ENCODE results near the gene EDN1. TPM values are rescaled to one million over a fixed set of nuclear protein-coding genes. Genes with fewer than 3 reads are reported as not detected.
A peak's percentile ranks its signal among the peaks of the same experiment; 100 is the strongest.

The EDN1 gene
- total RNA-seq, result 5.9 TPM
- long read RNA-seq, partial matches to known transcripts, result 1 of 6 reads
- long read RNA-seq, other reads (novel, unspliced or antisense), result 2 of 6 reads

GRCh38 chr6:12289933-12290820 lies at the start of gene EDN1:
Gene EDN1, plus strand, starts transcription at chr6:12290361. Its CDS starts 269 bp downstream, at chr6:12290630.
- intact Hi-C loops (cut with DNase I), result loop anchor here (5.0 kb wide), 2 partner anchors 297 to 633 kb away; no protein-coding TSS in a partner anchor
- peak; percentile 90 for DNase-seq (ENCODE audit: low spot score)

- intact Hi-C loops (cut with DNase I), result no loop called here
- DNase-seq (ENCODE audit: low spot score), result no peak
Measured at GRCh38 chr6:12241493-12242175, 48.5 kb upstream of the EDN1 start.

DNA sequence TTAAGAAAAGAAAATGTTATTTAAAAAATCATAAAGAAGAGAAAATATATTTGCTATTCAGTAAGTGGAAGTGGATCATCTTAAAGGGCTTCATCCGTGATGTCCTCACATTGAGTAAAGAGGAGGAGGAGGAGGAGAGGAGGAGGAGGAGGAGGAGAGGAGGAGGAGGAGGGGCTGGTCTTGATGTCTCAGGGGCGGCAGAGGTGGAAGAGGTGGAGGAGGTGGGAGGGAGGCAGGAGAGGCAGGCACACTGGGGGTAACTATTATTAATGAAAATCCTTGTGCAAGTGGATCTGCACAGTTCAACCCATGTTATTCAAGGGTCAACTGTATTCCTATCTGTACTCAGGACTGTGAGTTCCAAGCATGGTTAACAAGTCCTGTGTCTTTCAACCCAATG lies 47.0 kb upstream of the EDN1 start:
- intact Hi-C loops (cut with DNase I), result no loop called here
- no peak for DNase-seq (ENCODE audit: low spot score)

DNA sequence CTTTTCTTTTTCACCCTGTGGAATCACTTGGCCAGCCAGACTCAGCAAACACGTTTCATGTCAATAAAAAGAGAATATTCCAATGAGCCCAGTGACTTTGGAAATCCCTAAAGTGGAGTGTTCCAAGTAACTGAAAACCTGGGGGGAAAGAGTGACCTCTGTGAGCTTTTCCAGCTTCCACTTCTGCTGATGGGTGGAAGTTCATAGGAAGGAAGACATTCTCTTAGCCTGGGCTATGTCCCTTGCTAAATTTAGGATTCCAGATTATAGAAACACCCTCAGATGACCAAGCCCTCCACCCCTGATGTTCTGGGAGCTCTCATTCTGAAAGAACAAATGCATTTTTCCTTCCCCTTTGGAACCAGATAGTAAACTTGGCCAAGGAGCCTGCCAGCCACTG lies 44.8 kb upstream of the EDN1 start:
- intact Hi-C loops (cut with DNase I), result no loop called here
- no peak for DNase-seq (ENCODE audit: low spot score)

DNA sequence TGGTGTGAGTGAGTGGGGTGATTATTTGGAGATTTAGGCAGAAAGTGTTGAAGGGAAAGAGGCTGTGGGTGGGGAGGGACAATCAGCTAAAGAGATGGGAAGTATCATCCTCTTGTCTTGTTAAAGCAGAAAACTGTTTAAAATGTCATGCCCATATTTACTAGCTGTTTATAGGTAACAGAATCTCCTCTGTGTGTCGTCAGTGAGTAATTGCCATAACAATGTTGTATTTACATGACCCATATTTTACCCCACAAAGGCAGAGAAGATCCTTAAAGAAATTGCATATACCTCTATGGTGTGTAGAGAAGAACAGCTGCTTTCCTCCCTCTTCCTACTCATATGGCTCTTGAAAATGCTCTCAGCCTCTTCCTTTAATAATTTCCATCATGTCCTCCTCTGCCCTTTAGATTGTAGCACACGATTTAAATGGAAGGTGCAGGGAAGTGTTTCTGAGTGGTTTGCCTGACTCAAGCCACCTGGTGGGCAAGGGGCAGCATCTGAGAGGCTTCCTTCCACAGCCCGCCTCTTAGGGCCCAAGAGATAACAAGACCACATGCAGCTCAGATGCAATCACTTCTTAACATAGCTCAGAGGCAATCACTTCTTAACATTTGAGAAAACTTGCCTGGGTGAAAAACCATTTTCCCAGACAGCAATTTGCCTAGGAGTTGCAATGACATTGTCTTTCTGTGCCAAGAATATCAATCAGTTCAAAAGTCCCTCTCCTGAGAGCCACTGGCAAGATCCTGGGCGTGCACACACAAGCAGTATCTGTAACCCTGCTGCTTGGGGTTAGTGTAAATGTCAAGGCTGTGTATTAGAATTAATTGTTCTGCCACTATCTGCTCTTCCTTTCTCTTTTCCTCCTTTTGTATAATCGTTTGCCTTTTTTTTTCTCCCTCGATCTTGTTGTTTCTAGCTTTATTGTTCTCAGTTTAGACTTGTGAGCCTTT lies 44.1 kb upstream of the EDN1 start:
- no peak for DNase-seq (ENCODE audit: low spot score)
- intact Hi-C loops (cut with DNase I), result no loop called here

DNA sequence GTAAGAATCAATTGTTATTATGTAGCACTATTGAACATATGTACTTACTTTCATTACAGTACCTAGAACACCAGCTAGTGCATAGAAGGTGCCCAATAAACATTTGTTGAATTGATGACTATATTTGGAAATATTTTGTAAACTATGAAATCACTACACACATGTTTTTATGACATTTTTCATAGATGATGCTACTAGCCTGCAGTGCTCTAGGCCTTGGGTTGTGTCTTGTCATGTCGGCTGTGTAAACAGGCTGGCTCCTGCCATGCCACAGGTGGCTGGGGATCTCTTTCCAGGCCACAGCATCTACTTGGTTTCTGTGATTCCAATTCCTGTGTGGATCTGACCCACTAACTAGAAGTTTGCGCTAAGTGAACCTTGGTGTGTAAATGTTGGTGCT lies 43.3 kb upstream of the EDN1 start:
- no peak for DNase-seq (ENCODE audit: low spot score)
- intact Hi-C loops (cut with DNase I), result no loop called here

- DNase-seq (ENCODE audit: low spot score), result no peak
- intact Hi-C loops (cut with DNase I), result no loop called here
Measured at GRCh38 chr6:12249541-12250382, 40.4 kb upstream of the EDN1 start.

DNA sequence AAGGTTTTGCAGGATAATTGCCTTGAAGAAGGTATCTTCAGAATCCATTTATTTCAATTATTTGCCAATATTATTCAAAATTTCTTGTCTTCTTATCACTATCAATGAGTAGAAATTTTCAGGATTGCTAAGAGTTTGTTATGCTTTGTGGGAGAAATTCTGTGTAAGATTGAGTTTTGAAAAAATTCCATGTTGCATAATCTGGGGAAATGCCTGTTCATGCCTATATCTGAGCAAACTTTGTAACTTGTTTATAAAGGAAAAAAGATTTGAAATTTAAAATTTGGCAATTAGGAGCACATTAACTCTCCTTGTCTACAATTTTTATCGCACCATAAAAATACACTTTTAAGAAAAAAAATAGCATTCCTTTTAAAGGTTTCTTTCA lies 39.8 kb upstream of the EDN1 start:
- intact Hi-C loops (cut with DNase I), result no loop called here
- no peak for DNase-seq (ENCODE audit: low spot score)

DNA sequence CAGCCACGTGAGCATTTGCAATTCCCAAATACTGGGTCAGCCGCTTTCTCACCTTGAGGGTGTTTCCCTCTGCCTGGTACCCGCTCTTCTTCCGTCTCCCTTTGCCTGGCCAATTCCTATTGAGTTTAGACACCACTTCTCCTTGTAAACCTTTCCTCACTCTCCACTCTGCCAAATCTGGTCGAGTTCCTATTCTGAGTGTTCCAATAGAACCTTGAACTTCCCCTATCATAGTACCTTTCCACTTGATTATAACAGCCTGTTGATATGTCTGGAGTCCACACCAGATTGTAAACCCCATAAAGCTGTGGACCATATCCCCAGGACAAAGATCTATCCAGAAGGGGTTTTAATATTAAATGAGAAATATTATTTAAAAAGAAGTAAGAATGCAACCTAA lies 36.0 kb upstream of the EDN1 start:
- intact Hi-C loops (cut with DNase I), result no loop called here
- DNase-seq (ENCODE audit: low spot score), result no peak

DNA sequence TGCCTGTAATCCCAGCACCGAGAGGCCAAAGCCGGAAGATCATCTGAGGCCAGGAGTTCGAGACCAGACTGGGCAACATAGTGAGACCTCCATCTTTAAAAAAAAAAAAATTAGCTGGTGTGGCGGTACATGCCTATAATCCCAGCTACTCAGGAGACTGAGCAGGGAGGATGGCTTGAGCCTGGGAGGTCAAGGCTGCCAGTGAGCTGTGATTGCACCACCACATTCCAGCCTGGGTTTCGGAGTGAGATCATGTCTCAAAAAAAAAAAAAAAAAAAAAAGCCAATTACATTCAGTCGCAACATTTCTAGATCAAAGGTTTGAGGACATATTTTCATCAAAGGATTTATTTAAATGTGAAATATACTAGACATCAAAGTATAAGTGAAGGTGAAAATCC lies 32.0 kb upstream of the EDN1 start:
- no peak for DNase-seq (ENCODE audit: low spot score)
- intact Hi-C loops (cut with DNase I), result no loop called here

DNA sequence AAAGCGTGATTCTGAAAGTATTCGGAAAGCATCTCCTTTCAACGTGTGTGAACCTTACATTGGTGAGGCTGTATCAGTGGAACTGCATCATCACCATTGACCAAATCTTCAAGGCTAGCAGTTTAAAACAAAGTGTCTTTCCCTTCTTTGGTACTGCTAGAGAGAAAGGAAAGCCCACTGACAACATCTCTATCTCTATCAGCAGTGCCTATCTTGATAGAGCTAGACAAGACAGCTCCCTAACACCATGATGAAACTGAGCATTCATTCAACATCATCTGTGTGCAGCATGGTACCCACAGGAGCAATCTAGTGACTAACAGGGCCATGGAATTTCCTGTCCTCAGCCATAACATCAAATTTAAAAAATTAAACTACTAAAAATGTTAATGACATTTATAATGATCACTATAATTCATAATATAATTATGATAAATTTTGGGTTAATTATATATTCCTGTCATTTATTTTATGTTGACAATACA lies 31.5 kb upstream of the EDN1 start:
- intact Hi-C loops (cut with DNase I), result no loop called here
- no peak for DNase-seq (ENCODE audit: low spot score)

GRCh38 chr6:12260458-12261093 lies 29.6 kb upstream of the EDN1 start:
- DNase-seq (ENCODE audit: low spot score), result no peak
- intact Hi-C loops (cut with DNase I), result no loop called here

GRCh38 chr6:12261502-12261901 lies 28.7 kb upstream of the EDN1 start:
- no peak for DNase-seq (ENCODE audit: low spot score)
- intact Hi-C loops (cut with DNase I), result no loop called here

GRCh38 chr6:12262236-12263061 lies 27.7 kb upstream of the EDN1 start:
- intact Hi-C loops (cut with DNase I), result no loop called here
- no peak for DNase-seq (ENCODE audit: low spot score)

- intact Hi-C loops (cut with DNase I), result no loop called here
- no peak for DNase-seq (ENCODE audit: low spot score)
Measured at GRCh38 chr6:12263403-12263802, 26.8 kb upstream of the EDN1 start.

DNA sequence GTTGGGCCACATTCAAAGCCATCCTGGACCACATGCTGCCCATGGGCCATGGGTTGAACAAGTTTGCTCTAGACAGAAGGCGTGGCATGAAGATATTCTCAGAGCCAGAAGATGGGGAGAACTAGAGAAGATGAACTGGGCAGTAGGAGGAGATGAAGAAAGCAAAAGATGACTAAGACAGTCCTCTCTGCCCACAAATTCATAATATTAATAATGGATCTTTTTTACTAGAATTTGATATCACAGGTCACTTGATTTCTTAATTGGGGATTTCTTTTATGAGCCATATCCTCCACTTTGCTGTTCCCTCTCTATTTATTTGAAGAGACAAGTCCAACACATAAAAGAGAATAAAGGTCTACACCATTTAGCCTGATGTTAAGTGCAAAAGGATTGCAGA lies 25.5 kb upstream of the EDN1 start:
- intact Hi-C loops (cut with DNase I), result no loop called here
- no peak for DNase-seq (ENCODE audit: low spot score)

GRCh38 chr6:12265296-12265695 lies 24.9 kb upstream of the EDN1 start:
- DNase-seq (ENCODE audit: low spot score), result no peak
- intact Hi-C loops (cut with DNase I), result no loop called here

DNA sequence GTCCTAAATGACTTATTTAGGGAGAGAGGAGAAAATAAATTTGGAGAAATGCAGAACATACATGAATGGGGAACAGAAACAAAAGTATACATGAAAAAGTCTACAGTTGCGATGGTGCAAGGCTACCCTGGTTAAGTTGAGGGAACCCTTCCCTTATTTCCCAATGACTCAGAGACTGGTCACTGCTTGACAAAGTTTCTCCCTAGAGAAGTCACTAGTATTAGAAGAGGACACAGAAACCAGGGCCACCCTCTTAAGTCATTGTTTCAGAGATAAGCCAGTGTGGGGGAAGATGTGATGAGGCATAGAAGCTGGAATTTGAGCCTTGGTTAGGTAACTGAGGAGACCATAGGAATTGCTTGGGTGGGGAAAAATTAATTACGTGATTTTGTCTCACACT lies 24.4 kb upstream of the EDN1 start:
- DNase-seq (ENCODE audit: low spot score), result no peak
- intact Hi-C loops (cut with DNase I), result no loop called here
